Measurements from ENCODE around the gene TBC1D4.

The TBC1D4 gene

DNA sequence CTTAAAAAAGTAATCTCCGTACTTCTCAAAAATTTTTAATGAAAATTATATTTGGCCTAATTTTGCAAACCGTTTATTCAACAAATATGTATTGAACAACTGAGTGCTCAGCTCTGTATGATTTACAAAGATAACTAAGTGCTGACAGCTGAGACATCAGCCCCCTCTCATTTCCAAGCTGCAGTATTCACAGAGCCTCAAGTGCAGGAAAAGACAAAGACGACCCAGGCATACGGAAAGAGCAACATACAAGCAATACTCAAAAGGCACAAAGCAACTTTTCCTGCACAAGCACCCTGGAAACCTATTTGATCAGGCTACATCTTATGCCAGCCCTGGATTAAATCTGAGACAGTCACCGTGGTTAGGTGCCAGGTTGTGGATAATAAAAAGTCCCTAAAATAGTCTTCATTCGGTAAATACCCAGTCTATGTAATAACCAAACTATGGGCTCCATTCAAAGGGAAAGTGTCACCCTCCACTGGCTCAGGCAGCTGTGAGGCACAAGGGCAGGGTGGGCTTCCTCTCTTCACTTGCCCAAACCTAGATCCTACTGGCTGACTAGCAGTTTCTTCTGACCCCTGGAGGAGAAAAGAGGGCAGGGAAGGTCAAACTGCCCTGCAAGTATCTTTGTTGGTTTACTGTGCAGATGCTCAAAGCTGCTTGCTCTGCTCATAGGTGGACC lies 65.5 kb downstream of the TBC1D4 start:
- DNase-seq (ENCODE audit: low spot score): no peak

DNA sequence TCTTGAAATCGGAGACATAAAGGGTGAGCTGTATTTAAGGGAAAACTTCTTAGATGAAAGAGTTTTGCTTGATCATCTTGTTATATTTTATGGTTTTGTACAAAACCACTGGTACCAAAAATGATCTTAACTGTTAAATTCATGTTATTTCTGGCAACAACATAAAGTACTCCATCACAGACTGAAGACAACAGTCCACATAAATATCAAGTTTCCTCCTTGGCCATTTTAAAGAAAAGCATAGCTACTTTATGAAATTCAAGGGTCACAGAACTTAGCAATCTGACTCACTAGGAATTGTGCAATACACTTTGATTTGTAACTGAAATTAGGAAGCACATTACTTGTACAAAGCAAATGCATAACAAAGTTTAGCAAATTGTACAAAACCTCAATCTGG lies 66.3 kb downstream of the TBC1D4 start:
- no peak for DNase-seq (ENCODE audit: low spot score)

DNA sequence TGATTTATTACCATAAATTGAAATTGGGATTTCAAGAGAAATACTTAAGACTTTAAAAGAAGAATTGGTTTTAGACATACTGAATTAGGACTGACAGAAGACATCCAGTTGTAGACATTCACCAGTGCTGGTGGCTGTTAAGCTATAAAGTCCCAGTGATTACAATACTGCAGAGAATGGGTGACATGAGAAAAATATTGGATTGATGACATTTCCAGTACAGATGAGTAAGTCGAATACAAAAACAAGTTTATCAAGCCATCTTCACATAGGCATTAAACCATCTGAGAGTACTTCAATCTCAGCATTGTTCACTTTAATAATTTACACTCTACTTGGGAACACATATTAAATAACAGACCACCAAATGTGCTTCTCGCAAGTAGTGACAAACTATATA lies 66.8 kb downstream of the TBC1D4 start:
- DNase-seq (ENCODE audit: low spot score): no peak

GRCh38 chr13:75414036-75414827 lies 67.7 kb downstream of the TBC1D4 start:
- no peak for DNase-seq (ENCODE audit: low spot score)

DNA sequence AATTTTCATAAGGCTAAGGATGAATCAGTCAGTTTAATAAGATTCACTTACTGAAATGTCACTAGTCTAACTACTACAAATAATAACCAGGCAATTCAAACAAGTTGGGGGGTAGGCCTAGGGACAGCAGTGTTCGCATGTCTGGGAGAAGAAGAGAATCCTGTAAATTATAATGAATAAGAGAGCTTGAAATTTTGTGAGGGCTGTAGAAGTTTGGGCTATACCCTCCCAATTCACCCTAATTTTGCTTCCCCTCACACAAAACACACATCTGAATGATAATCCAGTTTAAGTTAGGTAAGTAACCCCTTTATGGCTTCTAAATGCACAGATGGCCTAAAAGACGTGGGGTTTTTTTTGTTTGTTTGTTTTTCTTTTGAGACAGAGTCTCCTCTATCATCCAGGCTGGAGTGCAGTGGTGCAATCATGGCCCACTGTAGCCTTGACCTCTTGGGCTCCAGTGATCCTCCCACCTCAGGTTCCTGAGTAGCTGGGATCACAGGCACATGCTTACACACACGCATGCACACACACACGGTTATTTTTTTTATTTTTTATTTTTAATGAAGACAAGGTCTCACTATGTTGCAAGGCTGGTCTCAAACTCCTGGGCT lies 69.9 kb downstream of the TBC1D4 start:
- DNase-seq (ENCODE audit: low spot score): no peak

GRCh38 chr13:75410207-75410606 lies 71.8 kb downstream of the TBC1D4 start:
- DNase-seq (ENCODE audit: low spot score): no peak

DNA sequence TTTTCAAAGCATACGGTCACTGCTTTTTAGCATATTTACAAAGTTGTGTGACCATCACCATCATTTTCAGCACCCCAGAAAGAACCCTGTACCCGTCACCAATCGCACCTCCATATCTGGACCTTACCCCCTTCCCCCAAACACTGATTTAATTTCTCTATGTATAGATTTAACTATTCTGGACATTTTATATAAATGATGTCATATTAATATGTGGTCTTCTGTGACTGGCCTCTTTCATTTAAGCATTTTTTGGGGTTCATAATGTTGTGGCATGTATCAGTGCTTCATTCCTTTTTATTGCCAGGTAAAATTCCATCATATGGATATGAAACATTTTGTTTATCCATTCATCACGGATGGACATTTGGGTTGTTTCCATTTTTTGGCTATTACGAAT lies 74.0 kb downstream of the TBC1D4 start:
- DNase-seq (ENCODE audit: low spot score): no peak

DNA sequence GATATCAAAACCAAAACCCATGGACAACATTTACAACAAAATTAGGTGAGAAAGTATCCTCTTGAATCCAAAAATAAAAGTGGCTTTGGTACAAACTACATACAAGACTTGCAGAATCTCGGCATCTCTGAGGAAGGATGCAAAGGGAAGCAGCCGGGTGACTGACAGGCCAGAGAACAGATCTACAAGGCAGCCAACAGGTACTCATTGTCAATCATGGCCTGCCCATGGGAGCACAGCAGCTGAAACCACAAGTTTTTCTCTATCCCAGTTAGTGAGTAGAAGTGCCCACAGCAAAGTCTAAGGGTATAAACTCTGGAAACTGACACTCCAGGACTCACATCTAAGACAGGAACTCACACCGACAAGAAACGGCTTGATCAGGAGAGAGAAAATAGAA lies 74.5 kb downstream of the TBC1D4 start:
- no peak for DNase-seq (ENCODE audit: low spot score)

- no peak for DNase-seq (ENCODE audit: low spot score)
These were observed 75.8 kb downstream of the TBC1D4 start for GRCh38 chr13:75405976-75406703.

GRCh38 chr13:75404726-75405125 lies 77.2 kb downstream of the TBC1D4 start:
- DNase-seq (ENCODE audit: low spot score): no peak

DNA sequence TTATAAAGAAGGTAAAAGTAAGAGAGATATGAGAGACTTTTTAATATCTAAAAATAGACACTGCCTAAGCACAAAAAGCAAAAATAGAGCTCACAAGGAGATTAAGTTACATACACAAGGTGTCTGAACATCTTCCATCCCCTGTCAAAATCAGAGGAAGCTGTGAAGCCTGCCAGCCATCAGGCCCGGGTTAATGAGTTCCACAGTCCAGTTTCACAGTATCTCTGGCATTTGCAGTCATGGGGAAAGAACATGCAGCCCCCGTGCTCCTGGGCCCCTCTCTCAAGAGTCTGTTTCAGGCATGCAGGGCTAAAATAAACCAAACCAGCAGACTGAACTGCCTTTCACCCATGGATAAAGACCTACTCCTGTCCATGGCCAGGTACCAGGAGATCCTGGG lies 79.2 kb downstream of the TBC1D4 start:
- no peak for DNase-seq (ENCODE audit: low spot score)

- no peak for DNase-seq (ENCODE audit: low spot score)
These were observed 81.2 kb downstream of the TBC1D4 start for GRCh38 chr13:75400775-75401174.

DNA sequence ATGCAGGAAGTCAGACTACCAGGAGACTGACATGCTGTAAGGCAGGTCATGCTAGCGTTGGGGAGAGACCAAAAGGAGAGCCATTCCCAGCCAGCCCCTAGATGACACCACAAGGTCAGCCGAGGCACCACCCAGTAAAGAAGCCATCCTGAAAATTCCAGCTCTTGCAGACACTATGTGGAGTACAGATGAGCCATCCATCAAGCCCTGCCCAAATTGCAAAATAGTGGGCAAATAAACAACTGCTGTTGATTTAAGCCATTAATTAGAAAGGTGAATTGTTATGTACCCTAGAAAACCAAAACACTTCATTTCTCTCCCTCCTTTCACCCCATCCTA lies 82.1 kb downstream of the TBC1D4 start:
- DNase-seq (ENCODE audit: low spot score): no peak

DNA sequence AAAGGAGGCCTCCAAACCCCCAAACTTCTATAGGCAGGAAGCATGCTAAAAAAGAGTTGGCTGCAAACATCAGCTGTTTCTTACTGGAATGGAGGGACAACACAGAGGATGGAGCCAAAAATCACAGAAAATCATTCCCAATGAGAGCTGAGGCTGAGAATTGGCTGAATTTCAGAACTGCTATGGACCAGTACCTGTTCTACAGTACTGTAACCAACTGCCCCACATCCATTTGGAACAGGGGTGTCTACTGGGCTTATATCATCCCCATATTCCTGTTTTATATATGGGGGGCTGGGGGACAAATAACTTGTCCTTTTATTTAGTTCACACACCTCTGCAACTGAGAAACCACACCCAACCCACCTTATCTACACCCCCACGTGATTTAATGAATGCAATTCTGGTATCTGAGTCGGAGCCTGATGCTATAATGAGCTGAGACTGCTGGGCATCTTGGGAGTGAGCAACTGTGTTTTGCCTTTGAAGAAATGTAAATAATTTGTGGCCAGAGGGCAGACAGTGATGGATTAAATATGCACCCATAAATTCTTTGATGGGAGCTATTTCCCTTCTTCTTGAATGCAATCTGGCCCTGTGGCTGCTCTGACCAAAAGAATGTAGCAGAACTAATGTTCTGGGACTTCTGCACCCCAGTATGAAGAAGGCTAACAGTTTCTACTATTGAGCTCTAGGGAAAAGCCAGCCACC lies 82.6 kb downstream of the TBC1D4 start:
- DNase-seq (ENCODE audit: low spot score): no peak

DNA sequence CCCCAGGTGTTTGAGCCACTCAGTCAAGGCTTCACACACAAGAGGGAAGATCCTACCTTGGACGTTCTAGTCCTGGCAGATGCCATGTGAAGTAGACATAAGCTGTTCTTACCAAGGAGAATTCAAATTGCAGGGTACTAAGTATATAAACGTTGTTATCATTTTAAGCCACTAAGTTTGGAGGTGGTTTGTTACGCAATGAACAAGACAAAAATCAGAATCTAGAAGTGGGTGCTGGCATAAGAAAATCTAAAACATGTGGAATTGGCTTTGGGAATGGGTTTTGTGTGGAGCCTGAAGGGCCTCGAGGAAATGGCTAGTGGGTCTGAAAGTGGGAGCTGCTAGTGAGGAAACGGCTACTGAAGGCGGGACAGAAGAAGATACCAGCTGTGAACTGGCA lies 83.9 kb downstream of the TBC1D4 start:
- DNase-seq (ENCODE audit: low spot score): no peak

- DNase-seq (ENCODE audit: low spot score): no peak
These were observed 86.1 kb downstream of the TBC1D4 start for GRCh38 chr13:75395901-75396300.

DNA sequence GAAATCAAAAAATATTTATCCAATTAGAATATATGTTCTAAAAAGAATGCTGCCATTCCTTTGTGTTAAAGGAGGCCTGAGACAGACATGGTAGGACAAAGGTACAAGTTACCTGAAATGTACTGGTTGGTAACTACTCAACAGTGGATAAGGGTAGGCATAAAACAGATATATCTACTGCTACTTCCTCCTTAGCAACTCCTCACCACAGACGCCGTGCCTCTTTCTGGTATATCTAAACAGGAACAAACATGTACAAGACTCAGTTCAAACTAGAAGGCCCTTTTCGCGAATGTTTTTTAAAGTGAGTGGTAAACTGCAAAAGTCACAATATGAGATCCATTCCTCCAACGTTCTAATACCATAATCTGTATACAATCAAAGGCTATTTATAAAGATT lies 86.9 kb downstream of the TBC1D4 start:
- DNase-seq (ENCODE audit: low spot score): no peak

DNA sequence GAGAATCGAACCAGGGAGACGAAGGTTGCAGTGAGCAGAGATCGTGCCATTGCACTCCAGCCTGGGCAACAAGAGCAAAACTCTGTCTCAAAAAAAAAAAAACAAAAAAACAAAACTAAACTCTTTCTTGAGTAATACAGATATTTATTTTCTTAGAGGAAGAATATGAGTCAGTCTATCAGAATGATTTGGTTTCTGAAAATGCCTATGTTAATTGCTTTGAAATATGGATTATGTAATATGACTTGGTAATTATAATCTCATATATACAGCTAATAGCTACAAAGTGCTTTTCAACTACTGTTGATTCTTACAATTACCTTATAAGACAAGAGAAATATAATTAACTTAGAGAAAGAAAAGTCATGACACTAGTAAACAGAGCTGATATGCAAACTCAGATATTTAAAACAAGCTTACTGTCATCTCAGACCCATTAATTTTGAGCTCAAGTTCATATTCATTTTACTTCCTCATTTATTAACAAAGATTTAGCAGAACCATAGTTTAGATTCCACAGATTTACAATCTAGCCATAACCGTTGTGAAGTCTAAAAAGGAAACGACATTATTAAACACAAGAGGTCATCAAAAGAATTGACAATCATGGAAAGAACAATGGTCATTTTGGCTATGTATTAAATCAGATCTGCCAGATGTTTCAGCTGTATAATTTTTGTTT lies 88.0 kb downstream of the TBC1D4 start:
- DNase-seq (ENCODE audit: low spot score): no peak

GRCh38 chr13:75391432-75392100 lies 90.4 kb downstream of the TBC1D4 start:
- DNase-seq (ENCODE audit: low spot score): no peak

GRCh38 chr13:75390229-75390628 lies 91.7 kb downstream of the TBC1D4 start:
- no peak for DNase-seq (ENCODE audit: low spot score)

DNA sequence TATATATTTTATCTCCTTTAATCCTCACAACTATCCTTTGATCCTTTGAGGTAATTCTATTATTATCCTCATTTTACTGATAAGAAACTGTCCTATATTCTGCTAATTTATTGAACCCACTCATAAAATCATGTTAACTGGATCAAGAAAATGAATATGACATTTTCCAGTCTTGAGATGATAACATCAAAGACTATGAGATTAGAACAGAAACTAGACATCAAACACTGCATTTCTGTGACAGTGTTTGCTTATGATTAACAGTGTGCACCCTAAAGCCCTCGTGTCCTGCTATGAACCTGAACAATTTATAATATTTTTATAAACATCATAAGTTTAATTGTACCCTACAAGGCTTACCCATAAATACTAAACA lies 96.3 kb downstream of the TBC1D4 start:
- no peak for DNase-seq (ENCODE audit: low spot score)

All from CD4-positive, alpha-beta T cell treated with Interleukin-2 at 100 ng/mL for 4 hours (primary cell).